Stomach (tissue), 4 donors: ENCODE data around the gene WNT6.

Experiments
- CTCF ChIP-seq, 7 experiments: fragments of 450-650 bp in 4 of 7; fragments of 200-600 bp in 3 of 7; sonication (generic) in 3 of 7; IDR thresholded peaks; one replicate each; pipeline ENCODE4 v1.5.1; 2016 to 2019; ENCODE audit warnings: antibody characterized with exemption in 7 of 7, control low read depth in 2 of 7, mild to moderate bottlenecking in 1 of 7
- POLR2A ChIP-seq, 4 donors: fragments of 450-650 bp; IDR thresholded peaks; one replicate each; pipeline ENCODE4 v1.6.1; 2016; ENCODE audit warnings: antibody characterized with exemption in 4 of 4, control low read depth in 2 of 4, mild to moderate bottlenecking in 1 of 4, moderate library complexity in 1 of 4

GRCh38 chr2:218908721-218909619, 49.4 kb downstream of the WNT6 start:
- TF ChIP-seq CTCF (IDR thresholded peaks at IDR 0.05) (no peak), POLR2A (IDR thresholded peaks at IDR 0.05) (no peak)
